GM15510 (cell line): ENCODE data around the gene PGAP1.

Source experiments
- POLR2A ChIP-seq: IDR thresholded peaks from 3 replicates; pipeline ENCODE4 v1.6.1; 2011; ENCODE audit warnings: borderline replicate concordance; ENCODE audit not compliant: insufficient read length; ENCODE audit errors: extremely low read depth

The PGAP1 gene

DNA sequence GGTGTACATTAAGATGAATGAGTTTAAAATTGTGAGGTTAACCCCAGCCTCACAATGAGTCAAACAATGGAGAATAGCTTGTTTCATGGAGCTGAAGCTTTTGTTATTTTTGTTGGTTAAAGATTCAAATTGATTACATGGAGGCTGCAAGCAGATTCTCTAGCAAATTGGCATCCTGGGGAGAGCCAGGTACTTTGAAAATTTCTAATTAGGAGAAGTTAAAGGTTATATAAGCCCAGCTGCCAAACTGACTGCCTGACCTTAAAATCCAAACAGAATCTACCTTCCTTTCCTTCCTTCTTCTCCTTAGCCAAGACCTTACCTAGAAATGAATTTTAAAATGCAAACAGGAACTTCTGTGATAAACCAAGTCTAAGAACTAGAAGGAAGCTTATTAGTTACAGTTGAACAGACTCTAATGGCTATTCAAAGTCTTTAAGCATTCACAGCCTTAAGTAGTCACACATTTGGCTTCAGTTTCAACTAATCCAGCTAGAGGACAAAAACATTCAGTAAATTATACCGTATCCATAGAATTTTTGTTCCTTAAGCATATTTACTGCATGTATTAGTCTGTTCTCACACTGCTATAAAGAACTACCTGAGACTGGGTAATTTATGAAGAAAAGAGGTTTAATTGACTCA lies 31.5 kb upstream of the PGAP1 start:
- no peak for TF ChIP-seq POLR2A

DNA sequence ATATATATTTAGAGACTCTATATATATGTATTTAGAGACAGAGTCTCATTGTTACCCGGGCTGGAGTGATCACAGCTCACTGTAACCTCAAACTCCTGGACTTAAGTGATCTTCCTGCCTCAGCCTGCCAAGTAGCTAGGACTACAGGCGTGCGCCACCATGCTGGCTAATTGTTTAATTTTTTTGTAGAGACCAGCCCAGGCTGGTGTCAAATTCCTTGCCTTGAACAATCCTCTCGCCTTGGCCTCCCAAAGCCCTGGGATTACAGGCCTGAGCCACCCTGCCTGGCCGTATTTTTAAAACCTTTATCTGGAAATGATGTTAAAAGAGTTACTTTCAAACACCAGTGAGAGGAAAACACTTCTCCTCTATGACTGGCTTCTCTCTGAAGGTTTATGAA lies 30.9 kb upstream of the PGAP1 start:
- no peak for TF ChIP-seq POLR2A

DNA sequence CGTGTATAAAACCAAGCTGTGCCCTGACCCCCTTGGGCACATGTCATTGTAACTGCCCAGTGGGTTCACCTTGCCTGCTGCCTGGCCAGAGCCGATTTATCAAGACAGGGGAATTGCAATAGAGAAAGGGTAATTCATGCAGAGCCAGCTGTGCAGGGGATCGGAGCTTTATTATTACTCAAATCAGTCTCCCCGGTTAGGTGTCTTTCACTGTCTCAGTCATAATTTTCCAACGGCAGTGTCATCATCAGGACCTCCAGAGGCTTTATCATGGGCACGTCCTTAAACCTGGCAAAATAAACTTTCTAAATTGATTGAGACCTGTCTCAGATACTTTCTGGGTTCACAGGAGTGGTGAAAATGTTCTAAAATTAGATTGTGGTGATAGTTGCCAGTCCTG lies 29.6 kb upstream of the PGAP1 start:
- TF ChIP-seq POLR2A, result no peak

DNA sequence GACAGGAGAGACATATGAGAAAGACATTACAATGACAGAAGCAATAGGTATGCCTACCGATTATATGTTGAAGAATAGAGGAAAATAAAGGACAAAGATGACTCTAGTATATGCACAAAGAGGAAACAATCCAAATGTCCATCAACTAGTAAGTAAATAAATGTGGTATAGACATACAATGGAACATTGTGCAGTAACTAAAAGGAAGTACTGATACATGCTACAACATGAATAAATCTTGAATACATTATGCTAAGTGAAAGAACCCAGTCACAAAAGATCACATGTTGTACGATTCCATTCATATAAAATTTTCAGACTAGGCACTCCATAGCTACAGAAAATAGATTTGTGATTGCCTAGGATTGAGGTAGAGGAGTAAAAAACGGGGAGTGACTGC lies 28.5 kb upstream of the PGAP1 start:
- TF ChIP-seq POLR2A, result no peak

DNA sequence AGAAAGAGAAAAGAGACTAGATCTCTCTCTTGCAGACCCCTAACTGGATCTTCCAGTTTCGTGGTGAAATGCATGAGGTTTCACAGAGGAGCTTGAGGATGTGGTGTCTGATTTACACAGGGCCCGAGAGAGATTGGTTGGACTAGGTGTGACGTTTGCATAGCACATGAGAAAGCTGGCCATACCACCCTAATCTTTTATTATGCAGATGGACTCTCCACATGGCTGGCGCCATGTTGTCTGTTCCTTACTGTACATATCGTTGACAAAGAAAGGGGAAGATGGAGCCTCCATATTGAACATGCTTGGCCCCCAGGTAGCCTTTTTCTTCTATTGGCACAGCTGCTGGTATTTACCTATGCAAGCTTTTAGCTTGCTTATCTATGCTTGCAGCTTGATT lies 27.5 kb upstream of the PGAP1 start:
- TF ChIP-seq POLR2A, result no peak

- no peak for TF ChIP-seq POLR2A
Measured at GRCh38 chr2:196952936-196953335, 26.4 kb upstream of the PGAP1 start.

GRCh38 chr2:196951973-196952372 lies 25.5 kb upstream of the PGAP1 start:
- TF ChIP-seq POLR2A, result no peak

GRCh38 chr2:196949116-196949515 lies 22.6 kb upstream of the PGAP1 start:
- no peak for TF ChIP-seq POLR2A

GRCh38 chr2:196944570-196944969 lies 18.1 kb upstream of the PGAP1 start:
- TF ChIP-seq POLR2A, result no peak

- TF ChIP-seq POLR2A, result no peak
Measured at GRCh38 chr2:196941398-196942078, 15.0 kb upstream of the PGAP1 start.

GRCh38 chr2:196939371-196939770 lies 12.9 kb upstream of the PGAP1 start:
- TF ChIP-seq POLR2A, result no peak

GRCh38 chr2:196935432-196935831 lies 8.9 kb upstream of the PGAP1 start:
- no peak for TF ChIP-seq POLR2A

- TF ChIP-seq POLR2A, result no peak
Measured at GRCh38 chr2:196934672-196935071, 8.2 kb upstream of the PGAP1 start.

GRCh38 chr2:196931555-196931954 lies 5.0 kb upstream of the PGAP1 start:
- no peak for TF ChIP-seq POLR2A

- TF ChIP-seq POLR2A, result no peak
Measured at GRCh38 chr2:196927376-196928225, 1.1 kb upstream of the PGAP1 start.

DNA sequence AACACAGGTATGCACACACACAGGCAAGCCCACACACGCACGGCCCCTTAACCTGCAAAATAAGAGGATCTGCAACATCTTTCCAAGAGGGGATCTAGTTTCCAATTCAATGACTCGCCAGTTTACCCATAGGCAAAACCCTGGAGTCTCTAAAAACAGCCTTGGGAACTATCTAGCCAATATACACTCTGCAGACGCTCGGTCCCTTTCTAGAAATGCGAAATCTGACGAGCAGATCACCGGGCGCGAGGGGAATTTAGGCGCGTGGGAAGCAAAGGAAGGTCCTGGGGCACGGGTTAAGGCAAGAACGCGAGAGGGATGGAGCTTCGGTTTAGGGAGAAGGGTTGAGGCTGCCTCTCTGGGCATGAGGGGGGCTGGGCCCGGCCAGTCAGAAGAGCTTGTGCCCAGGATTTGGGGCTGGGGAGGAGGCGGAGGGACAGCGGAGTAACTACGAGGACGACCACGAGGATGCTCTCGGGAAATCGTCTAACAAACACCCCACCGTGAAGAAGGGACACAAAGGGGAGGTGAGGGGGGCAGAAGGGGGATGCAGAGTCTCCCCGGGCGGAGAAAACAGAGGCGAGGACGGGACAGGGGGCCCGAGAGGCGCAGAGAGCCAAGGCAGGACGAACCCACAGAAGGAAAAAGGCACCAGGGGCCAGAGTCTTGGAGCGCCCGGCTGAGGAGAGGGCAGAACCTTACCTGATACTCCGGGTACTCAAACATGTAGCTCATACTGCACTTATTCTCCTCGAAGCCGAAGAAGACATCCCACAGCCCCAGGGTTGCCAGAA lies 542 bp downstream of the PGAP1 start:
- TF ChIP-seq POLR2A, result no peak
